ENCODE measurements around the gene RANGAP1.
A peak's percentile ranks its signal among the peaks of the same experiment; 100 is the strongest.
"Not testable (repeated sequence)": the region's sequence is repeated elsewhere in the genome, so short reads cannot be mapped to it uniquely, and the experiment has no call there.

Gene RANGAP1

DNA sequence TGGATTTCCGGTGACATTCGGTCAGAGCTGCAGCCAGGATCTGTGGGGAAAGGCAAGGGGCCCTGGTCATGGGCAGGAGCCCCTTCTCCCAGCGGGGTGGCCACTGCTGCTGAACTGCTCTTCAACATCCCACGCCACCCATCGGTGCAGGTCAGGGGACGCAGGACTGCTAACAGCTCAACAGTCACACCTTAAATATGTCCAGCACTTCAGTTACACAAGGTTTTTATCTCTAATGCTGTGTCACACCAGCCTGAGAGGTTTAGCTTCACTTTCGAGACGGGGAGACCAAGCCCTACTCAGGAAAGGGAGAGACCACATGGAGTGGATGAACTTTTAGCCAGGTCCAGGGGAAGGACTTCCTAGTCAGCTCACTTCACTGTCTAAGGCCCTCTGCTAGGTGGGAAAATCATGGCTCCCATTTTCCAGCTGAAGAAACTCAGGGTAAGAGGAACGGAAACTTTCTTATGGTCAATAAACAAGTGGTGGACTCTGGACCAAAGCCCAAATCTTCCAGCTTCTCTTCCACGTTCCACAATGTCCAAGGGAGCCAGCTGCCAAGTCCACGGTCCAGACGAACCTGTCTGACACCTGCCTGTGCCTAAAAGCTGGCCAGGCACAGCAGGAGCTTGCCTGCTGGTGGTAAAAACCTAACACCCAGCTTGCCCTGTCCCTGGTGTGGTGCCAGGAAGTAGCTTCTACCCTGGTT lies 24.3 kb downstream of the RANGAP1 start:
- no peak for DNase-seq (ENCODE audit: extremely low read depth, low read depth)
- no peak overlapping the region for H3K4me3 ChIP-seq (replicated peaks; ENCODE audit: low read depth, low read length)
- no peak for TF ChIP-seq CTCF (IDR thresholded peaks at IDR 0.05; ENCODE audit: low read depth, low read length, missing control alignments)

- H3K4me3 ChIP-seq (replicated peaks; ENCODE audit: low read depth, low read length) = no peak overlapping the region
- DNase-seq (ENCODE audit: extremely low read depth, low read depth) = no peak
- TF ChIP-seq CTCF (IDR thresholded peaks at IDR 0.05; ENCODE audit: low read depth, low read length, missing control alignments) = no peak
Measured at GRCh38 chr22:41260871-41261270, 25.1 kb downstream of the RANGAP1 start.

GRCh38 chr22:41259756-41260155 lies 26.2 kb downstream of the RANGAP1 start:
- not testable (repeated sequence) for DNase-seq (ENCODE audit: extremely low read depth, low read depth); H3K4me3 ChIP-seq (replicated peaks; ENCODE audit: low read depth, low read length)

DNA sequence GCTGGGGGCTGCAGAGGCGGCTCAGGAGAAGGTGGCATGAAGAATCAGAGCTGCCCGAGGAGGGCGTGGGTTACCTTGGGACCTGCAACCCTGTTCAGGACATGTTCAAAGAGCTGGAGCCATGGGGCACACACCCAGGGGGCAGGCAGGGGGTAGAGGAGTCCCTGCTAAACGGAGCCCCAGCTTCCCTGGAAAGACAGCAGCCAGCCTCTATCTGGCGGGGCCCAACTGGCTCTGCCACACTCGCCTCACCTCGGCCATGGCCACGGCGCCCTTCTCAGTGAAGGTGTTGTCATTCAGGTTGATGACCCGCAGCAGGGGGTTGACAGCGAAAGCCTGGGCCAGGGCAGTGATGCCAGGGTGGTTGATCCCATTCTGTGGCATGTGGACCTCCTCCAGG lies 28.3 kb downstream of the RANGAP1 start:
- H3K4me3 ChIP-seq (replicated peaks; ENCODE audit: low read depth, low read length) = no peak overlapping the region
- TF ChIP-seq CTCF (IDR thresholded peaks at IDR 0.05; ENCODE audit: low read depth, low read length, missing control alignments) = no peak
- DNase-seq (ENCODE audit: extremely low read depth, low read depth) = no peak

DNA sequence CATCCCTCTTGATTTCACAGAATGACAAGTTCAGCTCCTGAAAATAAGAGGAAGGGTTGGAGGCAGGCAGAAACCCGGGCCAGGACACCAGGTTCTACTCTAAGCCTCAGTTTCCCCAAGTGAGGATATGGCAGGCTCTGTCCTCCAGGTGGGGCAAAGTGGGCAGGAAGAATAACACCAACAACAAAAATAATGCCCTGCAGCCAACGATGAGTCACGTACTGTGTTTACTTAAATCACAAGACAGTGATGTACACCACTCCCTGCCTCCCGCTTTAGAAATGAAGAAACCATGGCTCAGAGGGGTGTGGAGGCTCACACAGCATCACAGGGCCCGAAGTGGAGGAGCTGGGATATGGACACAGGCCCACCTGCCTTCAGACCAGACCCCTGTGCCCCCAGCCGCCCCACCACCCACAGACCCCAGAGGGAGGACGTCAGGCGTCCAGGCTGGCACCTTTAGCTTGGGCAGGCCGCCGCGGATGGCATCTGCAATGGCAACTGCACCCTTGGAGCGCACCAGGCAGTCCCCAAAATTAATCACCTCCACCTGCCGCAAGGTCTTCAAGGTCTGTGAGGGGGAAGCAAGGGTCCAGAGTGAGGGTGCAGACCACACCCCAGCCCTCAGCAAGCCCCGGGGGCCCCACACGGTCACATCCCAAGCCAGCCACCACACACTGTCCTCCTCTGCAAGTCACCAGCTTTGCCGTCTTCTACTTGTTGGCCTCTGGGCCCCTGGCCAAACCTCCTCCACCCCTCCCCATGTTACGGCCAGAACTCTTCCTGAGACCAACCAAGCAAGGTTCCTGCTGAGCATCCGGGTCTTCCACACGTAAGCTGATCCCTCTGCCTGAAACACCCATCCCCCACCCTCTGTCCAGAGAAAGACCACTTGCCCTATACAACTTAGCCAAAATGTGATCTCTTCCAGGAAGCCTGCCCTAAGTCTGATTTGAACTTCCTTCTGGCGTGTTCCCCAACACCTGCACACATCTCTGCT lies 29.4 kb downstream of the RANGAP1 start:
- no peak overlapping the region for H3K4me3 ChIP-seq (replicated peaks; ENCODE audit: low read depth, low read length)
- DNase-seq (ENCODE audit: extremely low read depth, low read depth) = peak; percentile 20
- no peak for TF ChIP-seq CTCF (IDR thresholded peaks at IDR 0.05; ENCODE audit: low read depth, low read length, missing control alignments)

DNA sequence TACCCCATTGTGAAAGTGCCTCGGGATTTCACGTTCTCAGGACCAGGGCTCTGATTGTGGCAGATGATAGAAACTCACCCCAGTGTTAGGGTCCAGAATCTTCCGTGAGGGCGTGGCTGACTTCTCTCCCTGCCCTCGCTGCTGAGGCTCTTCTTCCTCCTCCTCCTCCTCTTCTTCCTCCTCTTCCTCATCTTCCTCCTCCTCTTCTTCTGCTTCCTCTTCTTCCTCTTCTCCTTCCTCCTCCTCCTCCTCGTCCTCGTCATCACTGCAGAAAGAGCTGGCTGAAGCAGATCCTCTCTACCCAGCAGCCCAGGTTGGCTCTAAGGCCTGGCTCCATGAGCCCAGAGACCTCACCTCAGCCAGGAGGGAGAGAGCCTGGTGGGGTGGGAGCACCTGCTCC lies 31.8 kb downstream of the RANGAP1 start:
- TF ChIP-seq CTCF (IDR thresholded peaks at IDR 0.05; ENCODE audit: low read depth, low read length, missing control alignments) = no peak
- H3K4me3 ChIP-seq (replicated peaks; ENCODE audit: low read depth, low read length) = no peak overlapping the region
- DNase-seq (ENCODE audit: extremely low read depth, low read depth) = no peak

- DNase-seq (ENCODE audit: extremely low read depth, low read depth) = no peak
- no peak overlapping the region for H3K4me3 ChIP-seq (replicated peaks; ENCODE audit: low read depth, low read length)
- no peak for TF ChIP-seq CTCF (IDR thresholded peaks at IDR 0.05; ENCODE audit: low read depth, low read length, missing control alignments)
Measured at GRCh38 chr22:41252365-41252764, 33.6 kb downstream of the RANGAP1 start.
